Endothelial cell of umbilical vein (primary cell): ENCODE data around the gene ORMDL1. TPM values are rescaled to one million over a fixed set of nuclear protein-coding genes. Genes with fewer than 3 reads are reported as not detected.

Experiments
- BruUV-seq: library from RNA; stranded (reverse); fragments of 400-500 nt; replicated peaks from 2 replicates; lab custom pipeline; 2021; lab: Mats Ljungman, UMichigan
- CTCF ChIA-PET: fragments of 300-600, 350-600 bp; sonication (Branson Sonifier 250); formaldehyde crosslinking; loops from one replicate; lab custom pipeline; 2021; ENCODE audit warnings: antibody characterized with exemption, inconsistent platforms; lab: Charles Lee
- POLR2A ChIA-PET: fragments of 300-600, 350-600 bp; sonication (Branson Sonifier 250); formaldehyde crosslinking; loops from one replicate; lab custom pipeline; 2021; ENCODE audit warnings: antibody characterized with exemption, inconsistent platforms; lab: Charles Lee
- DNase-seq: peaks from one replicate; pipeline ENCODE4 v3.0.0-alpha.2; 2011; ENCODE audit warnings: low read depth, low spot score
- FAIRE-seq: peaks from 2 replicates; lab custom pipeline; 2011; peaks lifted over from hg19 to GRCh38; lab: Jason Lieb, UNC
- H2AFZ ChIP-seq: 2 replicates; pipeline ENCODE4 v1.6.0; 2012; ENCODE audit warnings: low read depth, low read length, control low read depth, inconsistent platforms
- H3K27ac ChIP-seq: 2 replicates; pipeline ENCODE4 v1.5.1; 2011; ENCODE audit warnings: low read depth, mild to moderate bottlenecking, control low read depth, low read length, moderate library complexity; ENCODE audit not compliant: insufficient read depth
- H3K27me3 ChIP-seq, 2 experiments: 2 replicates each; pipeline versions ENCODE4 v1.6.0 to v1.6.1; 2011; ENCODE audit warnings: low read length in 2 of 2, mixed read lengths in 1 of 2; ENCODE audit not compliant: control insufficient read depth in 2 of 2, insufficient read depth in 2 of 2
- H3K36me3 ChIP-seq, 2 experiments: 2 replicates in 1 of 2; 3 replicates in 1 of 2; pipeline ENCODE4 v1.5.1; 2011; ENCODE audit warnings: low read length in 2 of 2, mild to moderate bottlenecking in 1 of 2, moderate library complexity in 1 of 2; ENCODE audit not compliant: control insufficient read depth in 2 of 2, insufficient read depth in 2 of 2; ENCODE audit errors: extremely low read depth in 1 of 2
- H3K4me1 ChIP-seq: 3 replicates; pipeline ENCODE4 v1.5.1; 2011; ENCODE audit warnings: mild to moderate bottlenecking, low read length; ENCODE audit not compliant: control insufficient read depth, insufficient read depth; ENCODE audit errors: extremely low read depth
- H3K4me2 ChIP-seq: 2 replicates; pipeline ENCODE4 v1.6.1; 2011; ENCODE audit warnings: low read length, control low read depth, mixed read lengths; ENCODE audit not compliant: insufficient read depth
- H3K4me3 ChIP-seq, 3 experiments: fragments of 200-600 bp in 1 of 3; sonication (generic), shearing (Covaris generic) in 1 of 3; replicated peaks in 1 of 3; 2 replicates each; pipeline ENCODE4 v1.5.1; 2011 to 2016; ENCODE audit warnings: control low read depth in 3 of 3, low read length in 3 of 3, mild to moderate bottlenecking in 2 of 3, inconsistent platforms in 1 of 3, low read depth in 1 of 3, moderate library complexity in 1 of 3; ENCODE audit not compliant: insufficient read depth in 1 of 3
- H3K79me2 ChIP-seq: 2 replicates; pipeline ENCODE4 v1.6.0; 2012; ENCODE audit warnings: low read length, inconsistent platforms; ENCODE audit not compliant: control insufficient read depth, insufficient read depth
- H3K9ac ChIP-seq: replicated peaks from 2 replicates; pipeline ENCODE3; 2011; ENCODE audit warnings: low read length, control low read depth; ENCODE audit not compliant: insufficient read depth; ENCODE audit errors: extremely low read depth
- H3K9me1 ChIP-seq: replicated peaks from 3 replicates; pipeline ENCODE4 v1.6.0; 2011; ENCODE audit warnings: mild to moderate bottlenecking, low read length; ENCODE audit not compliant: control insufficient read depth, insufficient read depth; ENCODE audit errors: extremely low read depth
- H3K9me3 ChIP-seq: replicated peaks from 2 replicates; pipeline ENCODE4 v1.5.1; 2012; ENCODE audit warnings: low read length, inconsistent platforms; ENCODE audit not compliant: control insufficient read depth, insufficient read depth
- H4K20me1 ChIP-seq: replicated peaks from 2 replicates; pipeline ENCODE3; 2011; ENCODE audit warnings: mild to moderate bottlenecking, low read length; ENCODE audit not compliant: control insufficient read depth, insufficient read depth; ENCODE audit errors: extremely low read depth
- EZH2 ChIP-seq: IDR thresholded peaks from 2 replicates; pipeline ENCODE4 v1.6.1; 2012; ENCODE audit warnings: borderline replicate concordance, low read depth, mild to moderate bottlenecking, moderate library complexity, low read length, inconsistent platforms; ENCODE audit not compliant: severe bottlenecking
- FOS ChIP-seq: IDR thresholded peaks from 2 replicates; pipeline ENCODE4 v1.6.1; 2011; ENCODE audit warnings: mild to moderate bottlenecking, low read length, moderate library complexity, borderline replicate concordance; ENCODE audit not compliant: insufficient read depth
- GATA2 ChIP-seq: IDR thresholded peaks from 2 replicates; pipeline ENCODE4 v1.7.0; 2011; ENCODE audit warnings: low read depth, mild to moderate bottlenecking, moderate library complexity, mixed read lengths, low read length; ENCODE audit not compliant: insufficient read length, insufficient read depth
- JUN ChIP-seq: IDR thresholded peaks from 2 replicates; pipeline ENCODE4 v1.6.1; 2011; ENCODE audit warnings: borderline replicate concordance, low read depth; ENCODE audit not compliant: insufficient read length, insufficient read depth
- MAX ChIP-seq: IDR thresholded peaks from 2 replicates; pipeline ENCODE4 v1.6.1; 2011; ENCODE audit not compliant: insufficient read depth, insufficient read length
- MYC ChIP-seq: IDR thresholded peaks from one replicate; pipeline ENCODE4 v1.6.1; 2011; ENCODE audit warnings: mild to moderate bottlenecking, low read depth, low read length
- POLR2A ChIP-seq: IDR thresholded peaks from 2 replicates; pipeline ENCODE4 v1.6.1; 2012; ENCODE audit warnings: low read depth, mild to moderate bottlenecking, control low read depth, low read length
- POLR2AphosphoS5 ChIP-seq: IDR thresholded peaks from 2 replicates; pipeline ENCODE4 v1.6.1; 2012; ENCODE audit warnings: low read depth, mild to moderate bottlenecking, control low read depth, low read length, moderate library complexity; ENCODE audit not compliant: insufficient read depth
- dilution Hi-C: fragments of 300-500 bp; cut with MboI; formaldehyde crosslinking; loops from one replicate; pipeline ENCODE4 v1.15.0; 2019; ENCODE audit warnings: low sequenced_read_pairs; ENCODE audit not compliant: extremely low pct_ligation_motif_present
- intact Hi-C: fragments of 100-400 bp; cut with micrococcal nuclease; formaldehyde crosslinking; loops from one replicate; pipeline ENCODE4 v1.10.0; 2022
- polyA plus RNA-seq, 4 experiments: library from polyadenylated mRNA; depleted of rRNA in 3 of 4; stranded (reverse) in 3 of 4; unstranded in 1 of 4; fragments of >200 nt; gene quantifications; 2 replicates each; pipeline versions ENCODE4 v1.2.1 to v1.2.3, GENCODE V29; 2011 to 2012; ENCODE audit warnings: missing spikeins in 1 of 4
- total RNA-seq: library from RNA; stranded (reverse); gene quantifications from 2 replicates; pipeline ENCODE4 v1.2.3, GENCODE V29; 2021
- TF ChIP-seq, protein P1 (sequence below), 2 donors: IDR thresholded peaks; 1 replicate in 1 of 2; 2 replicates in 1 of 2; pipeline ENCODE4 v1.5.1; 2011; ENCODE audit warnings: low read length in 2 of 2, mild to moderate bottlenecking in 2 of 2, moderate library complexity in 2 of 2, control low read depth in 1 of 2, inconsistent platforms in 1 of 2, low read depth in 1 of 2; ENCODE audit not compliant: insufficient read depth in 1 of 2; ENCODE audit errors: extremely low read depth in 1 of 2

ORMDL1 gene
- total and polyA plus RNA-seq, 2 donors (not counting 3 experiments of a cell fraction or from before 2014, with no cell fraction given): 54.5 to 58.0 TPM

DNA sequence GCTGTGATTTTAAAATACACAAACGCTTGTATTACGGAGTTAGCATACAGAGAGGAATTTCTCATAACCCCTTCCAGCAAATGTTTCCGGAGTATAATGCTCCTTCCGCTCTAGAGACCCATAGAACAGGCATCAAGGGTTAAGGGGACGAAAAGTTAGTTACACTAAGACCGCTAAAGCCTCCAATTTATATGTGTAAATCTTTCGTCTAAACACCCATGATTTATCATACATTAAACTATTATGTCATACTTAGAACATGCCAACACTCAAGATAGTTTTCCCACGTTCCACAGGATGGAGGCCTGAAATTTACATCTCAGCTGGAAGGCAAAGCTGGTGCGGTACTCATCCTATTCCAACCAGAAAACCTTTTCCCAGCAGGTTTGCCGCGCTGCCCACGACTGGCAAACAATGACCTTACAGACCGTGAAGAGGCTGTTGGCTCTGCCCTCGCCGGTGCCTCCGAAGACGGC, 650 bp downstream of the ORMDL1 start:
- peaks cover 16% of the 10 kb centered on the region for H3K4me1 ChIP-seq
- ChIA-PET CTCF (interaction anchor here (1.0 to 2.3 kb wide), 5 partner anchors 15 to 536 kb away, joined by 3 to 10 read pairs (median 4); partner anchors contain the start of genes ASNSD1 and HIBCH), POLR2A (no interaction called here)
- H3K36me3 ChIP-seq: peaks cover 3 to 8% of the 10 kb centered on the region in 2 experiments
- peak overlapping the region; percentile 77 for H2AFZ ChIP-seq
- TF ChIP-seq POLR2A (no peak), FOS (no peak), POLR2AphosphoS5 (no peak), GATA2 (no peak), EZH2 (no peak), JUN (no peak), MYC (no peak), MAX (no peak)
- TF ChIP-seq, protein P1, sequence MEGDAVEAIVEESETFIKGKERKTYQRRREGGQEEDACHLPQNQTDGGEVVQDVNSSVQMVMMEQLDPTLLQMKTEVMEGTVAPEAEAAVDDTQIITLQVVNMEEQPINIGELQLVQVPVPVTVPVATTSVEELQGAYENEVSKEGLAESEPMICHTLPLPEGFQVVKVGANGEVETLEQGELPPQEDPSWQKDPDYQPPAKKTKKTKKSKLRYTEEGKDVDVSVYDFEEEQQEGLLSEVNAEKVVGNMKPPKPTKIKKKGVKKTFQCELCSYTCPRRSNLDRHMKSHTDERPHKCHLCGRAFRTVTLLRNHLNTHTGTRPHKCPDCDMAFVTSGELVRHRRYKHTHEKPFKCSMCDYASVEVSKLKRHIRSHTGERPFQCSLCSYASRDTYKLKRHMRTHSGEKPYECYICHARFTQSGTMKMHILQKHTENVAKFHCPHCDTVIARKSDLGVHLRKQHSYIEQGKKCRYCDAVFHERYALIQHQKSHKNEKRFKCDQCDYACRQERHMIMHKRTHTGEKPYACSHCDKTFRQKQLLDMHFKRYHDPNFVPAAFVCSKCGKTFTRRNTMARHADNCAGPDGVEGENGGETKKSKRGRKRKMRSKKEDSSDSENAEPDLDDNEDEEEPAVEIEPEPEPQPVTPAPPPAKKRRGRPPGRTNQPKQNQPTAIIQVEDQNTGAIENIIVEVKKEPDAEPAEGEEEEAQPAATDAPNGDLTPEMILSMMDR (IDR thresholded peaks at IDR 0.05; ENCODE audit: extremely low read depth in 1 of 2, insufficient read depth in 1 of 2, low read depth in 1 of 2, low read length in 2 of 2): no peak
- H3K9me3 ChIP-seq: no peaks in the 10 kb centered on the region
- DNase-seq (no peak), FAIRE-seq (peak; percentile 59)
- H4K20me1 ChIP-seq: no peaks in the 10 kb centered on the region
- H3K79me2 ChIP-seq: peaks cover 65% of the 10 kb centered on the region
- H3K9ac ChIP-seq: peak overlapping the region; percentile 86
- intact Hi-C loops (no loop called here), dilution Hi-C loops (no loop called here)
- H3K27me3 ChIP-seq: no peaks in the 10 kb centered on the region
- H3K4me2 ChIP-seq: peak overlapping the region; percentile 97
- H3K27ac ChIP-seq: peak overlapping the region; percentile 71
- BruUV-seq: no TSS peak
- H3K4me3 ChIP-seq: peak overlapping the region; percentile 73 to 95 (median 79)
- H3K9me1 ChIP-seq: no peaks in the 10 kb centered on the region
